GM12878 (cell line): ENCODE results near the gene PKD1. TPM values are rescaled to one million over a fixed set of nuclear protein-coding genes. Genes with fewer than 3 reads are reported as not detected.
"Not testable (repeated sequence)": the region's sequence is repeated elsewhere in the genome, so short reads cannot be mapped to it uniquely, and the experiment has no call there.

ENCODE experiments used
- ATAC-seq: fragments of 200-7000 bp; cut with Tn5 transposase; 3 replicates; pipeline ENCODE4 v1.9.1; 2020; ENCODE audit warnings: mild to moderate bottlenecking, moderate library complexity
- BruUV-seq: library from RNA; stranded (reverse); fragments of 400-500 nt; replicated peaks from 2 replicates; lab custom pipeline; 2021; lab: Mats Ljungman, UMichigan
- CTCF ChIA-PET: fragments of 300-600 bp; sonication (Branson Sonifier 250); formaldehyde crosslinking; extraction: SDS; loops from one replicate; lab custom pipeline; 2021; ENCODE audit warnings: inconsistent platforms; lab: Yijun Ruan, JAX
- POLR2A ChIA-PET: fragments of 350-600 bp; formaldehyde crosslinking; extraction: SDS; loops from one replicate; lab custom pipeline; 2021; ENCODE audit warnings: inconsistent platforms; lab: Charles Lee
- RAD21 ChIA-PET: fragments of 300-600 bp; sonication (Branson Sonifier 250); formaldehyde crosslinking; loops from one replicate; lab custom pipeline; 2023; ENCODE audit warnings: antibody characterized with exemption; ENCODE audit not compliant: unreplicated experiment; lab: Charles Lee
- SMC1A ChIA-PET: fragments of 300-600 bp; sonication (Branson Sonifier 250); formaldehyde crosslinking; loops from one replicate; lab custom pipeline; 2023; ENCODE audit not compliant: unreplicated experiment, uncharacterized antibody; lab: Charles Lee
- DNase-seq: peaks from one replicate; pipeline ENCODE4 v3.0.0-alpha.2; 2011; ENCODE audit warnings: low read depth, low spot score
- FAIRE-seq: peaks from 3 replicates; lab custom pipeline; 2011; peaks lifted over from hg19 to GRCh38; lab: Jason Lieb, UNC
- H2AFZ ChIP-seq: 2 replicates; pipeline ENCODE4 v1.6.0; 2011; ENCODE audit warnings: low read depth, low read length, control low read depth; ENCODE audit not compliant: control insufficient read depth
- H3K27ac ChIP-seq: 2 replicates; pipeline ENCODE4 v1.5.1; 2011; ENCODE audit warnings: control low read depth; ENCODE audit not compliant: control insufficient read depth, insufficient read depth
- H3K27me3 ChIP-seq, 2 experiments: replicated peaks in 1 of 2; 2 replicates each; pipeline versions ENCODE4 v1.6.0 to v1.6.1; 2011; ENCODE audit warnings: low read length in 1 of 2; ENCODE audit not compliant: control insufficient read depth in 2 of 2, insufficient read depth in 2 of 2
- H3K36me3 ChIP-seq, 2 experiments: 2 replicates each; pipeline ENCODE4 v1.5.1; 2011; ENCODE audit warnings: low read length in 1 of 2; ENCODE audit not compliant: control insufficient read depth in 2 of 2, insufficient read depth in 2 of 2
- H3K4me1 ChIP-seq: 2 replicates; pipeline ENCODE4 v1.6.1; 2011; ENCODE audit warnings: mild to moderate bottlenecking, low read length, moderate library complexity, mixed read lengths; ENCODE audit not compliant: control insufficient read depth, insufficient read depth
- H3K4me2 ChIP-seq: 2 replicates; pipeline ENCODE4 v1.6.0; 2011; ENCODE audit warnings: control low read depth; ENCODE audit not compliant: control insufficient read depth, insufficient read depth
- H3K4me3 ChIP-seq: fragments of 200-600 bp; sonication (generic); 2 replicates; pipeline ENCODE4 v1.5.1; 2016
- H3K79me2 ChIP-seq: 2 replicates; pipeline ENCODE4 v1.6.0; 2011; ENCODE audit warnings: low read length; ENCODE audit not compliant: control insufficient read depth, insufficient read depth
- H3K9ac ChIP-seq: 2 replicates; pipeline ENCODE4 v1.8.0; 2011; ENCODE audit warnings: low read length, control low read depth, mixed read lengths; ENCODE audit not compliant: control insufficient read depth, insufficient read depth
- H3K9me3 ChIP-seq: replicated peaks from 3 replicates; pipeline ENCODE4 v1.5.1; 2011; ENCODE audit warnings: mild to moderate bottlenecking, low read length; ENCODE audit not compliant: control insufficient read depth, insufficient read depth
- H4K20me1 ChIP-seq: 2 replicates; pipeline ENCODE4 v1.6.0; 2011; ENCODE audit not compliant: control insufficient read depth, insufficient read depth
- WGBS: methylation state at CpG from one replicate; pipeline ENCODE4 v1.1.6; 2016; ENCODE audit warnings: low lambda C conversion rate; ENCODE audit not compliant: insufficient replicate concordance, insufficient coverage; ENCODE audit errors: missing lambda C conversion rate; 5-methylcytosine and 5-hydroxymethylcytosine counted together
- in situ Hi-C: fragments of 300-500 bp; cut with MboI; formaldehyde crosslinking; loops from 9 replicates; pipeline ENCODE4 v1.14.3; 2018; ENCODE audit warnings: mixed read lengths
- intact Hi-C: fragments of 100-400 bp; cut with micrococcal nuclease; formaldehyde crosslinking; loops from one replicate; pipeline ENCODE4 v1.14.2; 2022; ENCODE audit not compliant: unreplicated experiment
- polyA plus RNA-seq, 11 experiments: library from polyadenylated mRNA; depleted of rRNA in 4 of 11; unstranded in 6 of 11; stranded (reverse) in 5 of 11; fragments of >200 nt; fragmentation: Nextera tagmentation in 4 of 11; fragmentation: Illumina TruSeq in 1 of 11; extraction: Ambion mirVana in 4 of 11; extraction: Trizol in 1 of 11; gene quantifications; 1 replicate in 1 of 11; 2 replicates in 10 of 11; pipeline versions ENCODE4 v1.2.1 to v1.2.3, GENCODE V29; 2011 to 2016; ENCODE audit warnings: inconsistent platforms in 2 of 11, missing spikeins in 2 of 11, low read depth in 1 of 11
- total RNA-seq, 4 experiments: library from RNA; depleted of rRNA in 3 of 4; stranded (reverse); fragments of >200 nt in 3 of 4; fragmentation: Illumina TruSeq in 1 of 4; extraction: Trizol in 1 of 4; gene quantifications; 2 replicates each; pipeline versions ENCODE4 v1.2.1 to v1.2.3, GENCODE V29; 2013 to 2021

Gene PKD1
- total and polyA plus RNA-seq, 10 of the 15 experiments (the other 5 are each of a cell fraction or from before 2014, with no cell fraction given), result 0.11 to 62.0 (median 6.1) TPM

DNA sequence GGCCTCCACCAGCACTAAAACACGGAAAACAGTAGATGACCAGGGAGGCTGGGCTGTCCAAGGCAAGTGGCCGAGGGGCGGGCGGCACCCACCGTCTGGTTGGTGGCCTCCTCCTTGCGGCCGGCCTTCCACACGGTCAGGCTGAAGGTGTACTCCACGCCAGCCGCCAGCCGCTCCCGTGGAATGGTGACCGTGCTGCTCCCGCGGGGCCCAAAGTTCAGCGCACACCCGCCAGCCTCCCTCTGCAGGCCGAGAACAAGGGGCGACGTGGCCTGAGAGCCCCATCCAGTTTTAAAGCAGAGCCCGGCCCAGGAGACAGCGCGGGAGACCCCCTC, 27.9 kb downstream of the PKD1 start:
- CTCF ChIA-PET, H3K4me2 ChIP-seq, intact Hi-C loops, H3K79me2 ChIP-seq, H3K36me3 ChIP-seq, SMC1A ChIA-PET, H3K27ac ChIP-seq, H4K20me1 ChIP-seq, DNase-seq, in situ Hi-C loops, H2AFZ ChIP-seq, H3K4me3 ChIP-seq, ATAC-seq, H3K27me3 ChIP-seq, FAIRE-seq, H3K4me1 ChIP-seq, H3K9ac ChIP-seq, BruUV-seq, H3K9me3 ChIP-seq, POLR2A ChIA-PET, RAD21 ChIA-PET: not testable (repeated sequence)
- WGBS, result 98% methylated on average over 22 of the region's 23 CpGs

DNA sequence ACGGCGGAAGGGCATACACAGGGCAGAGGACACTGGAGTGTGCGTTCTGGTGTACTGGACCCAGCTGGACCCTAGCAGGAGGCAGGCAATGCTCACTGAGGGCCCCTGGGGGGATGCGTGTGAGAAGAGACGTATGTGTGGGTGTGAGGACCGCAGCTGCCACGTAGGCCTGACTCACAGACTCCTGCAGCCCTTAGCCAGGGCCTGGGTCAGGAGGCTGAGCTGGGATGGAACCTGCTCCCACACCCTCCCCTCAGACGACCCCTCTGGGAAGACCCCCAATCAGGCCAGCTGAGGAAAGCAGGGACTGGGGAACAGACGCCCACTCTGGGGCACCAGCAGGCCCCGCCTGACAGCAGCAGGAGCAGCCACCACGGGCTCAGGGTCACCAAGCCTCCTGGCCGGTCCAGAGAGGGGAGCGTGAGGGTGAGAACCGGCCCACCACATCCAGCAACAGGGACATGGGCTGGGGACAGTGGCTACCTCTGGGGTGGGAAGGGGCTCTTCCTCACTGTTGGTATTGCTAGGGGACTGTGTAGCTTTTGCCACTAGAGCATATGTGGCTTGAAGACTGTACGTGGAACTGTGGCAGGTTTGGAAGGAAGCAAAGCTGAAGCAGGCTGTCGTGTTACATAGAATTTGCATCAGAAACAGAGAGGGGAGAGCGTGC, 28.4 kb downstream of the PKD1 start:
- CTCF ChIA-PET, H3K79me2 ChIP-seq, in situ Hi-C loops, ATAC-seq, H3K27me3 ChIP-seq, H3K4me3 ChIP-seq, H4K20me1 ChIP-seq, H3K9ac ChIP-seq, H3K4me2 ChIP-seq, SMC1A ChIA-PET, H2AFZ ChIP-seq, BruUV-seq, FAIRE-seq, H3K27ac ChIP-seq, H3K4me1 ChIP-seq, H3K9me3 ChIP-seq, RAD21 ChIA-PET, H3K36me3 ChIP-seq, POLR2A ChIA-PET, DNase-seq, intact Hi-C loops: not testable (repeated sequence)
- WGBS, result 64% methylated on average over 15 of the region's 17 CpGs

DNA sequence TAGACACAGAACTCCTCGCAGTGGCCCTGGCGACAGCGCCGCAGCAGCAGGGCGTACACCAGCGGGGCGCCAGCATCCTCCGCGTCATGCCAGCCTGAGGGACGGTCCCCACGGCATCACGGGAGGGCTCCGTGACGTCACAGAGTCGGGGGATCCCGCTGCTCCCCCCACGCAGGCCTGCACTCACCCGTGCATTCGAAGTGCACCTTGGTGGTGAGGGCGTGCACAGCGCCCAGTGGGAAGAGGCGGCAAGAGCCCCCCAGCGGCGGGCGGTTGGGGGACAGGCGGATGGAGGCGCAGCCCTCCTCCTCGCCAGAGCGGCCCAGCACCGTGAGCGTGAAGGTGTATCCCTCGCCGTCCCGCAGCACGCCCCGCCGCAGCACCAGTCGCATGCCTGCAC, 29.5 kb downstream of the PKD1 start:
- H3K9ac ChIP-seq, ATAC-seq, in situ Hi-C loops, DNase-seq, BruUV-seq, POLR2A ChIA-PET, RAD21 ChIA-PET, H3K4me2 ChIP-seq, SMC1A ChIA-PET, H4K20me1 ChIP-seq, H3K79me2 ChIP-seq, intact Hi-C loops, H2AFZ ChIP-seq, H3K9me3 ChIP-seq, CTCF ChIA-PET, H3K27me3 ChIP-seq, H3K27ac ChIP-seq, H3K36me3 ChIP-seq, H3K4me3 ChIP-seq, H3K4me1 ChIP-seq, FAIRE-seq: not testable (repeated sequence)
- WGBS, result 97% methylated on average over 33 of the region's 38 CpGs

DNA sequence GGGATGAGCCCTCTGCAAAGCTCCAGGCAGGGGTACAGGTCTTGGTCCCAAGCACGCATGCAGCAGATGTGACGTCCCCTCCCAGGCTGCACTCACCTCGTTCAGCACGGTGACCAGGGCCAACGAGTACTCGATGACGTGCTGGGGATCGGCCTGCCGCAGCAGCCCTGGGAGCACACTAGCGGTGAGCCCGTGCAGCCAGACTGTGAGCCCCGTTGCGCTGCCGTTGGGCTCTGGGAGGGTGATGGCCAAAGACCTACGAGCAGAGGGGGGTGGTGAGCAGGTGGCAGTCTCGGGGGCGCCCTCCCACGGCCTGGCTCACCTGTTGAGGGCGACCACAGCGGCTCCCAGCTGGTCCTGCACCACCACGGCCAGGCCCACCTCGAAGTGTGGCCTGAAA, 29.9 kb downstream of the PKD1 start:
- BruUV-seq, H2AFZ ChIP-seq, H3K79me2 ChIP-seq, SMC1A ChIA-PET, CTCF ChIA-PET, H4K20me1 ChIP-seq, H3K27me3 ChIP-seq, H3K4me2 ChIP-seq, intact Hi-C loops, ATAC-seq, DNase-seq, POLR2A ChIA-PET, H3K9ac ChIP-seq, H3K36me3 ChIP-seq, in situ Hi-C loops, H3K27ac ChIP-seq, RAD21 ChIA-PET, FAIRE-seq, H3K4me1 ChIP-seq, H3K9me3 ChIP-seq, H3K4me3 ChIP-seq: not testable (repeated sequence)
- 90% methylated on average over 16 of the region's 22 CpGs for WGBS
